NT2/D1 (cell line): ENCODE data around the gene CTSF.

Source experiments
- SUZ12 ChIP-seq: IDR thresholded peaks from 2 replicates; pipeline ENCODE4 v1.6.1; 2011; ENCODE audit not compliant: insufficient read length, insufficient read depth; ENCODE audit errors: extremely low read depth
- YY1 ChIP-seq: IDR thresholded peaks from 2 replicates; pipeline ENCODE4 v1.6.1; 2011; ENCODE audit not compliant: insufficient read length, insufficient read depth

GRCh38 chr11:66581261-66581660 is 12.9 kb upstream of the CTSF start:
- TF ChIP-seq YY1, result no peak
- no peak for TF ChIP-seq SUZ12
